Muscle layer of colon (tissue), 2 donors: Measurements from ENCODE around the gene STXBP5L.
"Not testable (repeated sequence)": the region's sequence is repeated elsewhere in the genome, so short reads cannot be mapped to it uniquely, and the experiment has no call there.

Source experiments
- H3K27ac ChIP-seq: one replicate; pipeline ENCODE4 v1.7.0; 2013; ENCODE audit warnings: low read depth, mild to moderate bottlenecking, low read length, moderate library complexity
- H3K27me3 ChIP-seq, 2 donors: one replicate each; pipeline ENCODE4 v1.7.0; 2013; ENCODE audit warnings: low read length in 2 of 2, mild to moderate bottlenecking in 2 of 2; ENCODE audit not compliant: insufficient read depth in 2 of 2, control insufficient read depth in 1 of 2
- H3K36me3 ChIP-seq: one replicate; pipeline ENCODE4 v1.7.0; 2013; ENCODE audit warnings: mild to moderate bottlenecking, low read length; ENCODE audit not compliant: insufficient read depth
- H3K4me1 ChIP-seq: one replicate; pipeline ENCODE4 v1.7.0; 2013; ENCODE audit warnings: mild to moderate bottlenecking, low read length; ENCODE audit not compliant: insufficient read depth
- H3K4me3 ChIP-seq, 2 donors: one replicate each; pipeline ENCODE4 v1.7.0; 2013; ENCODE audit warnings: low read length in 2 of 2, low read depth in 1 of 2, mild to moderate bottlenecking in 1 of 2, moderate library complexity in 1 of 2
- H3K9ac ChIP-seq: one replicate; pipeline ENCODE4 v1.7.0; 2013; ENCODE audit warnings: low read length
- H3K9me3 ChIP-seq: one replicate; pipeline ENCODE4 v1.7.0; 2013; ENCODE audit warnings: mild to moderate bottlenecking, low read length
- donor health status: abdominal sarcoma.
- donor health status: Adenocarcinoma of cecum.

The STXBP5L gene

GRCh38 chr3:121232309-121233225 is 324.6 kb downstream of the STXBP5L start:
- Histone ChIP-seq H3K4me1 (no peaks in the 10 kb centered on the region), H3K27me3 (no peaks in the 10 kb centered on the region), H3K4me3 (no peak overlapping the region), H3K36me3 (no peaks in the 10 kb centered on the region), H3K9me3 (no peaks in the 10 kb centered on the region), H3K9ac (no peak overlapping the region), H3K27ac (no peak overlapping the region)

GRCh38 chr3:121243208-121243607 is 335.2 kb downstream of the STXBP5L start:
- Histone ChIP-seq H3K27ac (no peak overlapping the region), H3K4me1 (no peaks in the 10 kb centered on the region), H3K27me3 (no peaks in the 10 kb centered on the region), H3K4me3 (no peak overlapping the region), H3K9ac (no peak overlapping the region), H3K36me3 (no peaks in the 10 kb centered on the region), H3K9me3 (no peaks in the 10 kb centered on the region)

GRCh38 chr3:121252676-121253075 is 344.7 kb downstream of the STXBP5L start:
- no peaks in the 10 kb centered on the region for H3K4me1 ChIP-seq
- no peaks in the 10 kb centered on the region for H3K36me3 ChIP-seq
- no peak overlapping the region for H3K4me3 ChIP-seq
- no peak overlapping the region for H3K27ac ChIP-seq
- H3K27me3 ChIP-seq = no peaks in the 10 kb centered on the region
- no peaks in the 10 kb centered on the region for H3K9me3 ChIP-seq
- H3K9ac ChIP-seq = no peak overlapping the region

GRCh38 chr3:121269389-121269788 is 361.4 kb downstream of the STXBP5L start:
- H3K27me3 ChIP-seq = no peaks in the 10 kb centered on the region
- no peak overlapping the region for H3K27ac ChIP-seq
- no peaks in the 10 kb centered on the region for H3K36me3 ChIP-seq
- H3K4me3 ChIP-seq = no peak overlapping the region
- no peaks in the 10 kb centered on the region for H3K4me1 ChIP-seq
- peaks cover 3% of the 10 kb centered on the region for H3K9me3 ChIP-seq
- no peak overlapping the region for H3K9ac ChIP-seq

- Histone ChIP-seq H3K4me3 (no peak overlapping the region), H3K4me1 (no peaks in the 10 kb centered on the region), H3K9me3 (peaks cover 3% of the 10 kb centered on the region), H3K9ac (no peak overlapping the region), H3K27ac (no peak overlapping the region), H3K36me3 (no peaks in the 10 kb centered on the region), H3K27me3 (no peaks in the 10 kb centered on the region)
Measured at GRCh38 chr3:121274411-121274810, 366.4 kb downstream of the STXBP5L start.

- no peak overlapping the region for H3K9ac ChIP-seq
- H3K36me3 ChIP-seq = no peaks in the 10 kb centered on the region
- H3K27ac ChIP-seq = no peak overlapping the region
- no peaks in the 10 kb centered on the region for H3K9me3 ChIP-seq
- H3K27me3 ChIP-seq = no peaks in the 10 kb centered on the region
- H3K4me3 ChIP-seq = no peak overlapping the region
- no peaks in the 10 kb centered on the region for H3K4me1 ChIP-seq
Measured at GRCh38 chr3:121295452-121295851, 387.4 kb downstream of the STXBP5L start.

GRCh38 chr3:121295979-121296378 is 388.0 kb downstream of the STXBP5L start:
- H3K9me3 ChIP-seq = no peaks in the 10 kb centered on the region
- no peaks in the 10 kb centered on the region for H3K27me3 ChIP-seq
- no peak overlapping the region for H3K9ac ChIP-seq
- H3K4me1 ChIP-seq = no peaks in the 10 kb centered on the region
- no peak overlapping the region for H3K27ac ChIP-seq
- H3K4me3 ChIP-seq = no peak overlapping the region
- H3K36me3 ChIP-seq = no peaks in the 10 kb centered on the region

- Histone ChIP-seq H3K27me3 (no peaks in the 10 kb centered on the region), H3K9me3 (no peaks in the 10 kb centered on the region), H3K4me3 (no peak overlapping the region), H3K9ac (no peak overlapping the region), H3K36me3 (no peaks in the 10 kb centered on the region), H3K4me1 (no peaks in the 10 kb centered on the region), H3K27ac (no peak overlapping the region)
Measured at GRCh38 chr3:121324320-121324719, 416.3 kb downstream of the STXBP5L start.

- no peak overlapping the region for H3K27ac ChIP-seq
Measured at GRCh38 chr3:121330118-121330517, 422.1 kb downstream of the STXBP5L start.

GRCh38 chr3:121330634-121331033 is 422.6 kb downstream of the STXBP5L start:
- Histone ChIP-seq H3K36me3 (no peaks in the 10 kb centered on the region), H3K27ac (no peak overlapping the region), H3K4me1 (no peaks in the 10 kb centered on the region), H3K9ac (no peak overlapping the region), H3K9me3 (no peaks in the 10 kb centered on the region), H3K4me3 (no peak overlapping the region), H3K27me3 (no peaks in the 10 kb centered on the region)

More at GRCh38 chr3:121330118-121330517, 422.1 kb downstream of the STXBP5L start:
- H3K9me3 ChIP-seq = no peaks in the 10 kb centered on the region
- no peaks in the 10 kb centered on the region for H3K27me3 ChIP-seq
- no peaks in the 10 kb centered on the region for H3K4me1 ChIP-seq
- H3K4me3 ChIP-seq = no peak overlapping the region
- no peak overlapping the region for H3K9ac ChIP-seq
- H3K36me3 ChIP-seq = no peaks in the 10 kb centered on the region

GRCh38 chr3:121355960-121356359 is 448.0 kb downstream of the STXBP5L start:
- H3K9me3 ChIP-seq, H3K9ac ChIP-seq, H3K27ac ChIP-seq, H3K4me1 ChIP-seq, H3K4me3 ChIP-seq, H3K27me3 ChIP-seq, H3K36me3 ChIP-seq: not testable (repeated sequence)
